Activated CD8-positive, alpha-beta memory T cell treated with anti-CD3 and anti-CD28 coated beads, Interleukin-2, amount 50 U/mL, for 1 hour (primary cell): ENCODE measurements around the gene LMO7.
"Not testable (repeated sequence)": the region's sequence is repeated elsewhere in the genome, so short reads cannot be mapped to it uniquely, and the experiment has no call there.

Source experiments
- DNase-seq: peaks from one replicate; pipeline ENCODE4 v3.0.0-alpha.2; 2020; ENCODE audit errors: extremely low read depth

The LMO7 gene

DNA sequence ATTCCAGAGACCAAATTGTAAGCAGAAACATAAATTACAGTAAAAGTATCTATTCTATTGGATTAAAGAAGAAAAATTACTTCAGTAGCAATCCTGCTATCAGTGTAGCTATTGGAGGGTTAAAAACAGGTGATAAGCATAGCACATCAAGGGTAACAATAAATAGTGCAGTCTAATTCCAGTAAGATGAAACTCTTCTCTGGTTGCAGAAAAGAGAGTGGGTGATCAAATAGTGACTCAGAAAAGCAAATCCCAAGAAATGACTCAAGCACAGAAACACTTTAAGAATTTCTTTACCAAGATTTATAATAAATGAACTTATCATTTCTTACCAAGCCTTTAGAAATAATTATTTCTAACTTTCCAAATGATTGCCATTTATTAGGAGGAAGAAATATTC lies 135.7 kb downstream of the LMO7 start:
- no peak for DNase-seq

DNA sequence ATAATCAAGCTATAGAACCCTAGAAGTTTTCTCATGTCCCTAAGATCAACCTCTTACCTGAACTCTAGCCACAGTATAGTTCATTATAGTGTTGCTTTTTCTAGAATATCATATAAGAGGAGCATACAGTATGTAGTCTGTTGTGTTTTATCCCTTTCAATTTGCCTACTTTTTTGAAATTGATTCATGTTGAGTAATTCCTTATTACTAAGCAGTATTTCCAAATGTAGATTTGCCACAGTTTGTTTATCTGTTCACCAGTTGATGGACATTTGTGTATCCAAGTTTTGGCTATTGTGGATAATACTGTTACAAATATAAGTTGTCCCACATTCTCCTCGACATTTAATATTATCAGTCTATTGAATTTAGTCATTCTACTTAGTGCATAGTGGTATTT lies 138.0 kb downstream of the LMO7 start:
- DNase-seq: no peak

DNA sequence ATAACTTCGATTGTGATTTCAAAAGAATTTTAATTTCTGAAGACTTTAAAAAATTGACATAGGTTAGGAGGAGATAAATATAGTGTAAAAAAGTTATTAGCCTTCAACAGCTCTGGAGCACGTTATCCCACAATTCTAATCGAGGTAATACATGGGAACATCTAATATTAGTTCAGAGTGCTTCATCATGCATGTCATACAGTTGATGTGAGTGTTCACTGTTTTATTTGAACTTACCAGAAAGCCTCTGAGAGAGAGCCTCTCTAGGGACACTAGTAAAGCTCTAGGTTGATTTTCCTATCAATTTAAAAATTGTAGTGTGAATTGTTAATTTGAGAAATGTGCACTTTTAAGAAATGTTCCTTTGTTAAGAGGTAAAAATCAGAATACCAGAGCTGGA lies 140.4 kb downstream of the LMO7 start:
- no peak for DNase-seq

DNA sequence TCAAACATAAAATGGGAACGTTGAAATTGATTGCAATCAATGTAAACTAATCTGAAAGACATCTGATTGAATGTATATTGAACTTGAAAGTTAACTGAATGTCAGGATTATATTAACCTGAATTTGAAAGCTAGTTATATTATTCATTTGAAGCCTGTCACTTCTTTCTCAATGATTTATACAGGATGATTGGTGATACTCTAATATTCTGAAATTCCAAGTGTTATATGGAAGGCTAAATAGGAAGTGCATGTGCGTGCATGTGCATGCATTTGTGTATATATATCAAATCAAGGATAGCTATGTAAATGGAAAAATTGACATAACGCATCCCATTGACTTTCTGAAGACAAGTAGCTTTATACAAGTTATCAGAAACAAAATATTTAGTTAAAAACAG lies 143.3 kb downstream of the LMO7 start:
- DNase-seq: no peak

DNA sequence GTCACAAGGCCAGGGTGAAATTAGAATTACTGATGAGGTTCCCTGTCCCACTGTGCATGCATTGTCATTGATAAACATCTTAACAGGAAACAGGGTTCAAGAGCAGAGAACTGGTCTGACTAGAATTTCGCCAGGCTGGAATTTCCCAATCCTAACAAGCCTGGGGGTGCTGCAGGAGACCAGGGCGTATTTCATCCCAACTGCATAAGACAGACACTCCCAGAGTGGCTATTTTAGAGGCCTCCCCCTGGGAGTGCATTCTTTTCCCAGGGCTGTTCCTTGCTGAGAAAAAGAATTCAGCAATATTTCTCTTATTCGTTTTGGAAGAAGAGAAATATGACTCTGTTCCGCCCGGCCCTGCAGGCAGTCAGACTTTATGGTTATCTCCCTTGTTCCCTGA lies 144.0 kb downstream of the LMO7 start:
- DNase-seq: not testable (repeated sequence)

DNA sequence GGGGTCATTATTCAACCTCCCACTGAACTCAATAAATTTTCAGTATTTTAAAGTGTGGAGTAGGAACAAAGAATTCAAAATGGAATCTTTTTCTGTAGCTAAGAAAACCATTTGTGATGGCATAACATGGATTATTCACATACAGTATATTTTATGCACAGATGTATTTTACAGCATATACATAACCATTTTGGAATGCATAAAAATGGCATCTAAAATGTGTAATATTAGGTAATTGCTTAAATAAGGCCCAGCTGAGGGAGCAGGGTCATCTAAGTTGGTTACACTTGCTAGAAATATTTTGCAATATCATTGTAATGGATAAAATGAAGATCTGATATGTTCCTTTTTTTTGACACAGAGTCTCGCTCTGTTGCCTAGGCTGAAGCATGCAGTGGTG lies 146.9 kb downstream of the LMO7 start:
- no peak for DNase-seq

DNA sequence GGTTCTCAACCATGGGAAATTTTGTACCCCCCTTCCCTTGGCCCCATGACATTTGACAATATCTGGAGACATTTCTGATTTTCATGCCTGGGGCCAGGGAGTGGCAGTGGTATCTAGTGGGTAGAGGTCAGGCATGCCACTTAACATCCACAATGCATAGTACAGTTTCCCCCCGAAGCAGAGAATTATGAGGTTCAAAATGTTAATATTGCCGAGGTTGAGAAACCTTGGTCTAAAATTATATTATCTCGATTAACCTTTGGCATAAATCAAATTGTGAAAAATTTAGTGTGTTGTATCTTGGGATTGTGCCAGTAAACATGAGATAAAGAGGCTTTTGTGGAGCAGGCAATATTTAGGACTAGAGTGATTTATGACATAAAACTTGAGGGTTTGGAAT lies 147.9 kb downstream of the LMO7 start:
- no peak for DNase-seq

DNA sequence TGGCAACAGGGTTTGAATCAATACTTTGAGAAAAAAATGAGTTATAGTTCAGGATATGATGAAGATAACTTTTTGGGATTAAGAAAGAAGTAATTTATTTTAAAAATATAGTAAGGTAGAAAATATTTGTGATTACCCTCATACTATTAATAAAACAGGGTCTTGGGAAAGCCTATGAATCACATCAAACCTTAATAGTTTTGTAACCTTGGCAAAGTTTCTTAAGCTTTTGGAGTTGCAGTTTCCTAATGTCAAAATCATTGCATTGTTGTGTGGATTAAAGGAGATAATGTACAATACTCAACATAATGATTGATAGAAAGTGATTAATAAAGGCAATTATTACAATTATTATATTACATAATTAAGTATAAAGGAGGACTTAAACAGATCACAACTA lies 149.0 kb downstream of the LMO7 start:
- no peak for DNase-seq

DNA sequence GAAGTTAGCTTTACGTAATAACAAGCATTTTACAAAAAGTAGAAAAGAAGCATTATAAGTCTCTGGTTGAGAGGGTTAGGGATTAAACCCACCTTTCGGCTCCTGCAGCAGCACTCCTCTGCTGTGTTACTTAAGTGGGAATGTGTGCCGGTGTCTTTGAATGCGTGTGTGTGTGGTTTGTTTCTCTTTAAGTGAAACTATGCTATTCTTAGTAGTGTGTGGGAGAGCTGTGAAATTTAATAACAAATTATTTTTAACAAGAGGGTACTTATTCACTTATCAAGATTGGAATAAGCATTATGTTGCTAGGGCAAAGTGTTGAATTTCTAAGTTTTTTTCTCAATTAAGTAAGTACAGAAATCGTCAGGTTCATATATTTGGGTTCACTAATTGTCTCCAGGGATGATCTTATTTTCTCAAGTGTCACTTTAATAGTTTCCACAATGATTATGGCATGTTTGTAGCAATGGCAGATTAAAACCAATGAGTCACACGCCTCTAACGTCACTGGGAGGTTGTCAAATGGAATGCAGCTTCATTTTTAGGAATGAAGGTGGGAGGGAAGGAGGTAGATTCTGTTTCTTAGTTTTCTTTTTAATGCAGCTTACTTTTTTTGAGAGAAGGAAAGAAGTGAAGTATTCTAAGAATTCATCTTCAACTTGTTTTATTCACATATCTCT lies 151.3 kb downstream of the LMO7 start:
- DNase-seq: no peak

DNA sequence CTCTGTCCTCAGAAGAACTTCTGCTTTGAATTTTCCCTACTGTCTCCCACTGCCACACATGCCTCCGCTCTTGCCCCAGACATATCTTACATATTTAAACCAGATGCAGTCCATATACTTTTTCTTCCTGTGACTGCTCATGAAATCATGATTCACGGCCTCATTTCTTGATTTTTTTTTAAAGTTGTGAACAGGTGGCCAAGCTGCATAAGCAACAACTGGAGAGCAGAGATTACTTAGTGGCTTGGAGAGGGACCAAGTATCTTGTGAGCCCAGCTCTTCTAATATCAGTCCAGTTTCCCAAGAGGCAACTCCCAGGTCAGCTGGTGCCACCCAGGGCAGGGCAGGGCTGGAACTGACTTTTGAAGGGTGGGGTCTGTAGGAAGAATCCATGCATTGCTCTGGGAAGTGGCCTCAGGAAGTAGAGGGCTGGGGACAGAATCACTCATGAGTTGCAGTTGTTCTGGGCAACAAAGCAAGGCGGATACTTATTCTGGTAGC lies 152.4 kb downstream of the LMO7 start:
- no peak for DNase-seq

DNA sequence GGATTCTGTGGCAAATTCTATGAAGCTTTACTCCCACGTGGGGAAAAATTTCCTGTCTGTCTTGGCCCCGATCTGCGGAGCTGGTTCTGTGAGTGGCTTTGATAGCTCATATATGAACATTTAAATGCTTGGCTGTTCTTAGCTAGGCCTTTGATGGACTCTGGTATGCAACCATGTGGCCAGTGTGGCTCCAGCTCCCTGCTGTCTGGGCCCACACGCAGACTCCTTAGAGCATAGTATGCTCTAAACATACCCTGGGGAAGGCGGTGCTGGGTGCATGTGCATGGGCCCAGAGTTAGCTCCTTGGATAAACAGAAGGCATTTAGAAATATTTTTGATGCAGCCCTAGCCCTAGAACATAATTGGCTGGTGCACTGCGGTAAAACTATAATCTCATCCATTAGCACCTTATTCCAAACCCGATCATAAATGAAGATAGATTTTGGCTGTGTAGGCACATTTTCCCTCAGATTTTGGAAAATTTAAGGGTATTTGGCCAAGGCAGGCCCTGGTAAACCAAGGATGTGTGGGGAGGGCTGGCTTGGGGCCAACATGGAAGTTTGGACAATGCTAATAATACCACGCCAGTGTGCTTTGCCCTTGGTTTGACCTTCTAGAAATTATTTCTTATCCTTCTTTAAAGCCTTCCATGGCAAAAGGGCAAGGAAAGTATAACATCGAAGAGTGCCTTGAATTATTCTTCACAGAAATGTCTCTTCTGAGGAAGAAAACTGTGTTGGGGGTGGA lies 153.5 kb downstream of the LMO7 start:
- DNase-seq: no peak

DNA sequence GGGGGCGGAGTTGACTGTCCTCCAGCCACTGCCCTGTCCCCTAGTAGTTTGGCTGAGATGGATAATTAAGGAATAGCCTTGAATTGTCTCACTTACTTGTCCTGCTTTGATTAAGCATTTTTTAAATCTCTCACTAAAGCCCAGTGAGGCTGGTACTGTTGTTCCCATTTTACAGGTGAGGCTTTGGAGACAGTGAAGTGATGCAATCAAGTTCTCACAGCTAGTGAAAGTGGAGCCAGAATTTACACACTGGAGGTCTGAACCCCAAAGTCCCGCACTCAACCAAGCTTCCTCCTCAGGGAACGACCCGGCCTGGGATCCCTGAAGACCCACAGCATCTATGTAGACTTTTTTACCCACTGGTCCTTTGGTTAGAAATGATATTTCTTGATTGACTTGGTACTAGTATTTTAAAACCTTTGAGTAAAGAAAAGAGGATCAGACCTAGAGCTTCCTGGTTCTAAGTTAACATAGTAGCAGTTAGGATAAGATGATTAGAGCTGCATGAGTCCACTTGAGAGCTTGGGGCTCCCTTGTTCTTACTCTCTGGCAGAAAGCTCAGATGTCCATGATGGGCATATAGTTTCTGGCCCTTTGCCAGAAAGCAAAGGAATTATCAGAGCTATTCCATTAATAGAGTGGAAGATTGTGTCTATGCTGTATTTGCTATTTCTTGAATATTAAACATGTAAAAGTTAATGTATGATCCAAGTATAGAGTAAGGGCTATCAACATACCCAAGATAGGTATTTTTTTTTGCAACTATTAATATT lies 154.3 kb downstream of the LMO7 start:
- DNase-seq: no peak

DNA sequence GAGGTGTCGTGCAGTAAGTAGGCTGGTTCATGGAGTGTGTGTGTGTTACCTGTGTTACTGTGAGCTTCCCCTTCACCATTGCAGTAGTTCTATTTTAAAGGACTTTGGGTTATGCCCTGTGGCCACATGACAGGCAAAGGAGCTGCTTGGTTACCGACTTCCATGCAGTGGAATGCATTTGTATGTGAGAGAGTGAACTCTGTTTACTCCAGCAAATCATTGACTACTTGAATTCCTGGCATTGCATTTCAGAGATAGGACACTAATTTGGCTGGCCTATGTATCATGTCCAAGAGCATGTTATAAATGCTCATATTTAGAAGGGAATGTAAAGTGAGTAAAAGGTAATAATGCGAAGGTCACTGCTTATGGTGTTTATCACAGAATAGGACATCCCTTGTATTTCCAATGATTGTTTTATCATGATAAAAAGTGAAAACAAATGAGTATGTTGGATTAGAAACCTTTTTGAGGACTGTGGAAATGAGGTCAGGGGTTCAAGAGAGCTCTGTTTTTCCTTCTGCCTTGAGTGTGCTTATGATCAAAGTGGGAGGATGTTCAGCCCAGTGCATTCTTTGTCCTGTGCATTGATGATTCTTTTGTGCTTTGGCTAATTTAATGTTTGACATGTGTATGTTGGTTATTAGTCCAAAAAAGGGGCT lies 156.5 kb downstream of the LMO7 start:
- DNase-seq: no peak

DNA sequence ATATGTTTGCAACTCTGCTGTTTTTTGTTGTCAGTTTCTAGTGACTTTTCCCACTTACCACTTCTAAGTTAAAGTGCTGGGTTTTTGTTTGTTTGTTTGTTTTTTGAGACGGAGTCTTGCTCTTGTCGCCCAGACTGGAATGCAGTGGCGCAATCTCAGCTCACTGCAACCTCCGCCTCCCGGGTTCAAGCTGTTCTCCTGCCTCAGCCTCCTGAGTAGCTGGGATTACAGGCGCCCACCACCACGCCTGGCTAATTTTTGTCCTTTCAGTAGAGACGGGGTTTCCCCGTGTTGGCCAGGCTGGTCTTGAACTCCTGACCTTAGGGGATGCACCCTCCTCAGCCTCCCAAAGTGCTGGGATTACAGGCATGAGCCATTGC lies 157.0 kb downstream of the LMO7 start:
- not testable (repeated sequence) for DNase-seq

DNA sequence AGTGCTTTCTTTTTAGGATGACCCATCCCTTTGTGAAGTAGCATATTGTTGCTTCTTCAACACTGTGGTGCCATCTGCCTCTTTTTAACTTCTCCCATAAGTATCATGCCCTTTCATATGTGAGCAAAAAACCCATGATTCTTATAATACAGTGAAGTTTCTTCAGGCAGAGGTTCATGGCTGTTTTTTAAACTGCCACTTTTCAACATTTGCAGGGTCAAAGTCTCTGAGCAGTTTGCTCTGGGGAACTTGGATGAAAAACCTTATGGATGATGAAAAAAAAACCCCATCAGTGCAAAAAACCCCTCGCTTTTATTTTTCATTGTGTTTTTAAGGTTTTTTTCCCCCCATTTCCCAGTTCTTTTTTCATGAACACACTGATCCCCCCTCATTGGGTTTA lies 158.5 kb downstream of the LMO7 start:
- no peak for DNase-seq

DNA sequence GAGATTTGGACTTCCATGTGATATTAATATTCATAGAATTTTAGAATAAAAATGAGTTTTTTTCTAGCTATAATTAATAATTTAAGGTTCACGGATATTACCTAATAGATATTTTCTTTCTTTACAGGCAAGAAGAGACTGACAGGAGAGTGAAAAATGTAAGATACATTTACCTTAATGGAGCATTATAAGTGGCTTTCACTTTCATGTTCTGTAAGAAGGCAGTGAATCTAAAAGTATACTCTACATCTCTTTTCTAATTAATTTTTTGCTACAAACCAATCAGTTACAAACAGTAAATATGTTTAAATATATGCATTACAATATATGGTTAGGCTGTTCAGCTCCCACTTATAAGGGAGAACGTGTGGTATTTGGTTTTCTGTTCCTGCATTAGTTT lies 159.1 kb downstream of the LMO7 start:
- DNase-seq: no peak

DNA sequence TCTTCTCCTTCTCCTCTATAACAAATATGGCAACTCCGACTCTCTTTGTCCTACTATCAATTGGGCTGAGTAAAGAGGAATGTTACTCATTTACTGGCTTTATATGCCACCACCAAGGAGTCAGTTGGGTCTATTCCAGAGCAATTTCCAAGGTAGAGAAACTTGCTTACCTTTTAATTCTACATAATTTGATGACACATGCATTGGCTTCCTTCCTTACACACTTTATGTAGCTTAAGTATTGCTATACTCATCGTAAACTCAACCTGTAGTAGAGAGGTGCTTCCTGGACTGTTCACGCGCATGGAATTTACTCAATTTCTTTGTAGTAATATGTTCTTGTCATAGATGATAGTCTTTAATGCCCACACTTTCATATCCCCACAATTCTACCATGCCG lies 160.7 kb downstream of the LMO7 start:
- no peak for DNase-seq

DNA sequence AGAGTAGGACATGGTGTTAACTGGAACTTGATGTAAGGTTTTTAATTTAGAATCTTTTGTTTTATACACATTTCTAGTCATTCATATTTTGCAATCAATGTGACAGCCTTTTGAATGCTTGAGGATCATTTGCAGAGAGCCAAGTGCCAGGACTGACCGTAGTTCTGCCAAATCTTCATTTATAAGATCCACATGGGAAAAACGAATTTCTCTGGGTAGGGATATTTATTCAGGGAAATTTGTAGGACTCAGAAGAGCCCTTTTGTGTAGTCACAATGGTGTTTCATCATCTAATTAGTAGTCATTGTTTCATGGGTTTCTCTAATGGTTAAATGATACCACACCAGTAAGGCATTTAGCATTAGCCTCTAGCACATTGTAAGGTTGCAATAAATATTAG lies 161.1 kb downstream of the LMO7 start:
- no peak for DNase-seq

DNA sequence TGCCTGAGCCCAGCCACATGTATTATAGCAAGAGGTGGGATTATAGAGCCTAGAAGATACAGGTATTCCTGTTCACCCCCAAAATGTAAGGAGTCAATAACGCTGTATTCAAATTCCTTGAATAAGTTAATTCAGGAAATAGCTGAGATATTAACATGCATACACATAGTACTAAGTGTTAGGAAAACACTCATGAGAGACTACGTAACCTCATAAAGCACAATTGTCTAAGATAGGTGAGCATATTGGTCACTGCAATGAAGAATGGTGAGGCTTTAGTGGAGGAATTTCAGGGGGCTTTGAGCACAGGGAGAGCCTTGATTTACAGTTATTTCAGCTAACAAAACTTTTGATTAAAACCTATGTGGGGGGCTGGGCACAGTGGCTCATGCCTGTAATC lies 161.6 kb downstream of the LMO7 start:
- DNase-seq: no peak

DNA sequence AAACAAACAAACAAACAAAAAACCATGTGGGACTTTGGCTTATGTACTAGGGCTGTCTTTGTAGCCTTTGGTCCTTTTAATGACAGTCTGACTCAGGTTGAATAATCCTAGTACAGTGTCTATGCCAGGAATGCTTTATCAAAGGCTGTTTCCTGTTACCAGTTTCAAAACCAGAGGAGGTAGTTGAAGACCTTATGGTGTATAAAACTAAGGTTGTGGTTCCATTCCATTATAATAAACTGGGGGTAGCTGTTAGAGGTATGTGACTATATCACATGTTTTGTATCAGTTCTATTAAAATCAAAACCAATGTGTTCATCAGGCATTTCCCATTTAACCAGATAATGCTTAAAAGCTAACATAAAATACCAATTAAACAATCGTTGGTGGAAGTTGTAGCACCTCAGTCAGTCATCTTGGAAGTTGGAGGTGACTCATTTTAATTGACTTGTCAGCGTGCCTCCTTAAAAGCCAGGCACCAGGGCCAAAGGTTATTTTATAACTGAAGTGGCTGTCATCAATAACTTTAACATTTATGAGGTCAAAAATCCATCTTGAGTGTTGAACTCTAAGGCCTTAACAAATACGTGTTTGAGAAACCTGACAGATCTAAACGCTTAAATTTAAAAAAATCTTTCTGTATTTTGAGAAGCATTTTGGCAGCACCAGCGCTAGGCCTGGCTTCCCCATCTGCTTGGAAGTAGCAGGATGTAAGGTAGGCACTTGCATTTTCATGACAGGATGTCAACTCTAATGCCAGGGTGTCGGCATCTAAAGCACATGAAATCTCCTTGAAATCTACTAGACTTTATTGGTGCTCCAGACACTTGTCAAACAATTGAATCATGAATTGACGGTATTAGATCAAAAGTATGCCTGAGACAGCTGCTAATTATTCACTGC lies 162.5 kb downstream of the LMO7 start:
- DNase-seq: no peak

DNA sequence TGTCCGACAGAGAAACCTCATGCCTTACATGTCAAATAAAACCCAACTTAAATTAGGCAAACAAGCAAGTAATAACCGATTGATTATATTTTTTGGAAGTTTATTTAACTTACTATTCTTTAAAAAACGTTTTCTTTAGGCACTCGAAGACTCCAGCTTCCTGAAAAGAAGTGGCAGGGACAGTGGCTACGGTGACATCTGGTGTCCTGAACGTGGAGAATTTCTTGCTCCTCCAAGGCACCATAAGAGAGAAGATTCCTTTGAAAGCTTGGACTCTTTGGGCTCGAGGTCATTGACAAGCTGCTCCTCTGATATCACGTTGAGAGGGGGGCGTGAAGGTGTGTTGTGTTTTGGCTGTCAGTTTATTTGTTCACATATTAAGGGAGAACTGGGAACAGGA lies 164.4 kb downstream of the LMO7 start:
- no peak for DNase-seq
